ENCODE data around the gene IL17RC. TPM values are rescaled to one million over a fixed set of nuclear protein-coding genes. Genes with fewer than 3 reads are reported as not detected.

IL17RC gene
- total RNA-seq, 4 donors from 2014 or later = 22.3 to 125 (median 123) TPM

GRCh38 chr3:9944271-9944670 lies 27.4 kb downstream of the IL17RC start:
- Histone ChIP-seq H3K9me3 (no peaks in the 10 kb centered on the region), H3K27ac (no peak overlapping the region), H3K36me3 (peaks cover 0 to 5% (median 0%) of the 10 kb centered on the region in 3 donors), H3K27me3 (no peaks in the 10 kb centered on the region), H3K4me1 (peaks cover 0 to 8% (median 0%) of the 10 kb centered on the region in 4 donors), H3K4me3 (no peak overlapping the region)
- no peak for DNase-seq
- TF ChIP-seq POLR2A (IDR thresholded peaks at IDR 0.05) = no peak
- no peak for TF ChIP-seq CTCF (IDR thresholded peaks at IDR 0.05)

- TF ChIP-seq POLR2A (IDR thresholded peaks at IDR 0.05) (no peak), CTCF (IDR thresholded peaks at IDR 0.05) (no peak)
- Histone ChIP-seq H3K9me3 (no peaks in the 10 kb centered on the region), H3K27me3 (no peaks in the 10 kb centered on the region), H3K27ac (no peak overlapping the region), H3K4me1 (peaks cover 0 to 8% (median 0%) of the 10 kb centered on the region in 4 donors), H3K36me3 (peaks cover 0 to 5% (median 0%) of the 10 kb centered on the region in 3 donors), H3K4me3 (no peak overlapping the region)
- DNase-seq = no peak
These were observed 28.5 kb downstream of the IL17RC start for GRCh38 chr3:9945358-9945757.

- H3K27me3 ChIP-seq = no peaks in the 10 kb centered on the region
- H3K27ac ChIP-seq = peak overlapping the region; percentile 58 to 84 (median 72)
- TF ChIP-seq POLR2A (IDR thresholded peaks at IDR 0.05) (peak; percentile 50 to 57), CTCF (IDR thresholded peaks at IDR 0.05) (peak; percentile 42 to 97 (median 82))
- H3K9me3 ChIP-seq = no peaks in the 10 kb centered on the region
- no peaks in the 10 kb centered on the region for H3K36me3 ChIP-seq
- H3K4me3 ChIP-seq = peak overlapping the region; percentile 39 to 70 (median 52)
- peak; percentile 68 to 93 (median 93) for DNase-seq
- peaks cover 0 to 9% (median 1%) of the 10 kb centered on the region in 4 donors for H3K4me1 ChIP-seq
These were observed 29.5 kb downstream of the IL17RC start for GRCh38 chr3:9946112-9947024.

GRCh38 chr3:9947025-9947995 lies 30.4 kb downstream of the IL17RC start:
- peak in 2 of 3 donors; percentile 75 to 89 for DNase-seq

More at GRCh38 chr3:9947025-9947995, 30.4 kb downstream of the IL17RC start:
- H3K4me3 ChIP-seq = peak overlapping the region; percentile 39 to 70 (median 52)
- H3K27ac ChIP-seq = peak overlapping the region; percentile 40 to 84 (median 72)
- no peaks in the 10 kb centered on the region for H3K9me3 ChIP-seq
- TF ChIP-seq CTCF (IDR thresholded peaks at IDR 0.05) = peak in 4 of 6 experiments; percentile 30 to 80 (median 70)
- TF ChIP-seq POLR2A (IDR thresholded peaks at IDR 0.05) = peak in 1 of 2 donors; percentile 12
- H3K36me3 ChIP-seq = no peaks in the 10 kb centered on the region
- no peaks in the 10 kb centered on the region for H3K27me3 ChIP-seq
- peaks cover 0 to 18% (median 5%) of the 10 kb centered on the region in 4 donors for H3K4me1 ChIP-seq

All from Peyer's patch (tissue), 4 donors.